M059J (cell line): ENCODE measurements around the gene HYAL2. TPM values are rescaled to one million over a fixed set of nuclear protein-coding genes. Genes with fewer than 3 reads are reported as not detected.

Source experiments
- DNase-seq: peaks from one replicate; pipeline ENCODE4 v3.0.0-alpha.2; 2012; ENCODE audit warnings: low read depth
- total RNA-seq: library from RNA; depleted of rRNA; stranded (reverse); fragments of >200 nt; shearing (Covaris generic); gene quantifications from 2 replicates; pipeline ENCODE4 v1.2.3, GENCODE V29; 2014; rRNA removed

The HYAL2 gene, protein sequence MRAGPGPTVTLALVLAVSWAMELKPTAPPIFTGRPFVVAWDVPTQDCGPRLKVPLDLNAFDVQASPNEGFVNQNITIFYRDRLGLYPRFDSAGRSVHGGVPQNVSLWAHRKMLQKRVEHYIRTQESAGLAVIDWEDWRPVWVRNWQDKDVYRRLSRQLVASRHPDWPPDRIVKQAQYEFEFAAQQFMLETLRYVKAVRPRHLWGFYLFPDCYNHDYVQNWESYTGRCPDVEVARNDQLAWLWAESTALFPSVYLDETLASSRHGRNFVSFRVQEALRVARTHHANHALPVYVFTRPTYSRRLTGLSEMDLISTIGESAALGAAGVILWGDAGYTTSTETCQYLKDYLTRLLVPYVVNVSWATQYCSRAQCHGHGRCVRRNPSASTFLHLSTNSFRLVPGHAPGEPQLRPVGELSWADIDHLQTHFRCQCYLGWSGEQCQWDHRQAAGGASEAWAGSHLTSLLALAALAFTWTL
- 48.2 and 59.5 TPM in 2 replicates for total RNA-seq

DNA sequence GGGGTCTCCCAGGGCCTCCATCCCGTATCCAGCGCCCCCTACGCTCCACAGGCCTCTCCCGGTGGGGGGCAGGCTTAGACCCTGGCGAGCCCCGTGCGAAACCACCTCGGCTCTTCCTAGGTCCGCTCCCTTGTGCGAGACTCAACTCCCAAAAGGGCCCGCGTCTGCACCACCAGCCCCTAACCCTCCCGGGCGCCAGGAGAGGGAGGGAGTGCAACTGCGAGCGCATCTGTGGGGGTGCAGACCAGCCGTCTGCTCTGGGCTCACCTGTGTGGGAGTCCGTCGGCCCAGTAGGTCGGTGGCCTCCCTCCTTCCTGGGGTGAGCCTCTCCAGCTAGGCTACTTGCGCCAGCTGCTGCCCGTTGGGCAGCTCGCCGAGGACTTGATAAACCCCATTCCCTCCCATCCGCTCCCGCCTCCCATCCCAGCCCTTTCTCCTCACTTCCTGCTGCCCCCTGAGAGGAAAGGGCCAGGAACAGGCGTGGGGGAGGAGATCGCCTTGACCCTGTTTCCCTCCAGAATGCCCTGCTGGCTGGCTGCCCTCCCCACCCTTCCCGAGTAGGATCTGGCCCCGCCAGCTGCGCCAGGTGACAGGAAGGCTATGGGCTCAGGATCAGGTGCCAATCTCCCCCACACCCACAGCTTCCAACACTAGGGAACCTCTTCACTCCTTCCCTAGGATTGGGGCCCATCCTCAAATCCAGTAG is at the start of gene HYAL2:
HYAL2 (minus strand) TSS at position 360 of the 706 bp plus-strand sequence. CDS start 2,256 bp downstream, outside the sequence.
- no peak for DNase-seq

DNA sequence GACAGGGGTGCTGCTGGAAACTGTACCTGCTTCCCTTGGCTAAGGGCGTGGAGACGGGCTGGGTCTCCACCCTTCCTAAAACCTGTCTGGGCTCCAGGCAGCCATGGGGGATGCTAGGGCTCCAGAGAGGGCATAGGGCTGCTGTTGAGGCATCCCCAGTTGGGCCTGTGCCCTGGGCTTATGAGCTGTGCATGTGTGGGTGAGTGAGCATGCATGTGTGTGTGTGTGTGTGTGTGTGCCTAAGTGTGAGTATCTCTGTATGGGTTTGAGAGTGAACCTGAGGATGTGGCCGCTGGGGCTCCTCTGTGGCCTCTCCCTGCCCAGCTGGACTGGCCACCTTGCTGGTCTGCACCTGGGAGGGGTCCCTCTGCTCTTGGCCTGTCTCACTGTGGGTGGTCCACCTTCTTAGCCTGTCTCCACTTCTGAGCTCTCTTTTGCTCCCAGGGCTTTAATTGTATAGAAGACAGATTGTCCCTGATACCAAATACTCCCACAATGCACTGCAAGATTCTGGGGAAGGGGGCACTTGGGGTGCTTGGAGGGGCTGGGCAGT is 48.7 kb upstream of the HYAL2 start:
- no peak for DNase-seq

DNA sequence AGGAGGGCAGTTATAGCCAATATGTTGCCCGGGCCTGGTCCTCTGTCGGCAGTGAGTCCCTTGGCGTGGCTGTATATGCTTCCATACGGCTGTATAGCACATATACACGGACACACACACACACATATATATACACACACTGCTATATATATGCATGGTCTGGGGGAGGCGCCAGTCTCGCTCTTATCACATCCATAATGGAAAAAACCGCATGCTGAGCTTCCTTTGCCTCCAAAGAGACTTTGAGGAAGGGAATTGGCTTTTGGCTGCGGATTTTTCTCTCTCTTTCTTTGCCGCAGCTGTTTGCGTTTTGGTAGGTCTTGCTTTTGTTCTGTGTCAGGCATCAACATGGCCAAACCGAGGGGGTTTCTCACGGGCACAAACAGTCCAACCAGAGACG is 48.0 kb upstream of the HYAL2 start:
- DNase-seq, result peak; percentile 31

DNA sequence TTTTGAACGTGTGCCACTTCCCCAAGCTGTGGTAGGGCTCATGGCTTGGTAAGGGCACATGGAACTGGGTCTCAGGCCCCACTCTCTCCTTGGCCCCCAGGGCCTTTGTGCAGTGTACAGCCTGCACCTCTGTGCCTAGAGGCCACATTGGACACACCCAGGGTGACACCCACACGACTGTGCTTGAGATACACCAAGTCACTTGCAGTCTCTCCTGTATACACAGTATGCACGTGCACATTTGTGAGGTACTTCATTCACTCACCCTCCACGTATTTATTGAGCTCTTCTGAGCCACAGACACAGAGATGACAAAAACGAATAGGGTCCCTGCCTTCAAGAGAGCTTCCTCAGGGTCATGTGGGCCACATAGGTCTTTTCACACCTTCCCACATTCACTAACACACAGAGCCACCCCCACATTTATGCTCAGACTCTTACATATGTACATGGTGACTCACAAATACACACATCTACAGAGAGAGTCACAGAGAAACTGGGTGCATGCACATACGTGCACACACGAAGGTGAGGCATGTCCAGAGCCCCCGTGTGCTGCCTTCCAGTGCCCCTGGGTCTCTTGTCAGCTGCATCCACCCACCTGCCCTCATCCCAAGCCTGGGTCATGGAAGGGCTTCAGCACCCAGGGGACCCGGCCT is 46.6 kb upstream of the HYAL2 start:
- DNase-seq, result no peak

DNA sequence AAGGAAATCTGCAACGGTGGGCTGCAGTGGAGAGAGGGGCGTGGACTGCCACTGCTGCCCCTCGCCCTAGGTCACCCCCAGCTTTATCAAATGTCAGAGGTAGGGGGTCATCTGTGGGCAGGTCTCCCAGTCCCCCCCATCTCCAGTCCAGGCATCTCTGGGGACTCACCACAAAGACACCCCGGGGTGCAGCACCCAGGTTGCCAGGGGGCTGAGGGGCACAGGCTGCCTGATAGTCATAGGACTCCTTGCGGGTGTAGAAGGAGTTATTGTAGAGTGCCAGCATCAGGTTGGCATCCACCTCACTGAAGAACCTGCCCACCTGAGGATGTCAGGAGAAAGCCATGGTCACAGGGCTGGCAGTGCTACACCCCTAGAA is 43.3 kb upstream of the HYAL2 start:
- DNase-seq, result no peak

DNA sequence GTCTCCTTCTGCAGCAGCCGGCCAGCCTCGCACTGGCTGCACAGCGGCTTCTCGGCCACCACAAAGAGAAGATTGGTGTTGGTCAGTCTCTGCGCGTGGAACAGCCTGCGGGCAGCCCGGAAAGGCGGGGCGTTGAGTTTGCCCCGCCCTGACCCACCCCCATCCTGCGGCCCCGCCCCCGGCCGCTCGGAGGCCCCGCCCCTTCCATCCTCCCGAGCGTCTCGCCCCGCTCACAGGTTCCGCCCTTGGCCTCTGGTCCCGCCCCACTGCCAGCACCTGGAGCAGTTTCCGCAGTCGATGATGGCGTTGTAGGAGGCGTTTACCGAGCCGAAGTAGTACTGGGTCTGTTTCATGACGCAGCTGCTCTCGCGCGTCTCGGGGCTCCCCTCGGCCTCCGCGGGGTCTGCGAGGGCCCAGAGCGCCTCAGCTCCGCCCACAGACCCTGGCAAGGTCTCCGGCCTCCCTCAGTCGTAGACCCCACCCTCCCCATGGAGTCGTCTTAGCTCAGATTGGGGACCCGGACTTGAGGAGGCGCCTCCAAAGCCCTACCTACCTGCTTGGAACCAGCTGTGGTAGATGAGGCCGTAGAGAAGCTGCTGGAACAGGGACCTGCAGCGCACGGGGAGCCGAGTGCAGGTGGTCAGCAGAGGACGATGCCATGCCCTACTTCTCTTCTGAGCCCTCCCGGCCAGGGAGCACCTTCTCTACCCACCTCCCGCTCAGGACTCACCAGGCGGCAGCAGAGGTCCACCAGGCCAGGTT is 42.7 kb upstream of the HYAL2 start:
- DNase-seq, result no peak

DNA sequence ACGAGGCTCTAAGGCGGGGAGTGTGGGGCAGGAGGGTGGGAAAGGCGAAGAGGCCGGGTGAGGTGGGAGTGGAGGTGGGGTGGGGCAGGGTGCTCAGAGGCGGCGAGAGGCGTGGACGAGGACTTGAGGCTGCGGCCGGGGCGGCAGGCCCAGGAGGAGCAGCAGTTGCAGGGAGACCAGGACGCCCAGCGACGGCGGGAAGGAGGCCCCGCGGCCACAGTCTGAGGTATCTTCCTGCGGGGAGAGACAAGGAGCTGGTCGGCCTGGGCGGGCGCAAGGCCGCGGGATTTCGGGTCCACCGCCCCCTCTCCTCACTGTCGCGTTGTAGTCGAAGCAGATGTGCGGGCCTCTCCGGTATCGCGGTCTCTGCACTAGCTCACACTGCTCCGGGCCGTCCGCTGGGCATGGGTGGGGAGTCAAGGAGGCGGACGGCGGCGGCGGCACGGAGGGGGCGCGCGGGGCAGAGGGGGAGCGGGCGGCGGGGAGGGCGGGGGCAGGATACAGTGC is 42.1 kb upstream of the HYAL2 start:
- DNase-seq, result no peak

DNA sequence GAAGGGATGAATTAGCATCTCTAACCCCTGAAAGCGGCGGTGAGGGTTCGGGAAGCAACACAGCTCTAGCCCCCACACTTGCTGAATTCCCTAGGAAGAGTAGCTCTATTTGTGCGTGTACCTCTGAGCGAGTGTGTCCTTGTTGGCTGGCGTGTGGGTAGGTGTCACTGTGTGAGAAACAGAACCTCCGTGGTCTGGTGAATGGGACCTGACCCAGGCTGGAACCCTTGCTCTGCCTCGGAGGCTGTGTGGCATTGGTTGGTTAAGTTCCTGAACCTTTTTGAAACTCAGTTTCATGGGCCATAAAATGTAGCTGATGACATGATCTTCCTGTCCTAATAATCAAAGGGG is 37.2 kb upstream of the HYAL2 start:
- no peak for DNase-seq

DNA sequence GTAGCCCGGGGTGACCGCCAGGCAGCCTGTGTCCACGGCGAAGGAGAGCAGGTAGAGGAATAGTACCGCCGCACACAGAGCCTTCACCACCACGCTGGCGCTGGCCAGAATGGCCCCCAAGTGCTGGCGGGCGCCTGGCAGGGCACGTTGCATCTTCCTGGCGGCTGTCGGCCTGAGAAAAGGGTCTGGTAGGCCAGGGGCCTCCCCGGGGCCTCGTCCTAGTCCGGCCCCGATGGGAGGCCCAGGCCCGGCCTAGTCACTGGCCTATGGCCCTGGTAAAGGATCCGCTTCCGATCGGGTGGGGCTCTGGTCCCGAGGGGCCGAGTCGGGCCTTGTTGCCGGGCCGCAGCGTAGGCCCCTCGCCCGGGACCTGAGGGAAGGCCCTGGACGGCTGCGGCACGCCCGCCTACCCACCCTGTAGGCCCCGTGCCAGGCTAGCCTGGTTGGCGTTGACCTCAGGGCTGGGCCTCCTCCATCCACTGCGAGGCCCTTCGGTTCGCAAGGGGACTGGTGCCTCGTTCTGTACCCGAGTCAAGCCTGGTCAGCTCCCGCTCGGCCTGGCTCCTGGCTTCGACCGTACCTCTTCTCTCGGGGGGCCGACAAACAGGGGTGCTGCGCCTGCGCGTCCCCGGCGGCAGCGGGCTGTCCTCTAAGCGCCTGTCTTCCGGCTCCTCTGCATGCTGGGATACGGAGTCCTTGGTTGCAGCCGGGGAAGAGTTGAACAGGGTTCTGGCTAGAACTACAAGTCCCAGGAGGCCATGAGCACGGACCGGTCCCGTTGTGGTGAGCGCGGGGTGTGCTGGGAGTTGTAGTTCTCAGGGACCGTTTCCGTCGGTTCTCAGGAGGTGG is 36.6 kb upstream of the HYAL2 start, which contains the start of gene TMEM115:
TMEM115 (minus strand) TSS at position 611 of the 849 bp plus-strand sequence; CDS start at position 153, 458 bp downstream.
- DNase-seq, result peak; percentile 97

DNA sequence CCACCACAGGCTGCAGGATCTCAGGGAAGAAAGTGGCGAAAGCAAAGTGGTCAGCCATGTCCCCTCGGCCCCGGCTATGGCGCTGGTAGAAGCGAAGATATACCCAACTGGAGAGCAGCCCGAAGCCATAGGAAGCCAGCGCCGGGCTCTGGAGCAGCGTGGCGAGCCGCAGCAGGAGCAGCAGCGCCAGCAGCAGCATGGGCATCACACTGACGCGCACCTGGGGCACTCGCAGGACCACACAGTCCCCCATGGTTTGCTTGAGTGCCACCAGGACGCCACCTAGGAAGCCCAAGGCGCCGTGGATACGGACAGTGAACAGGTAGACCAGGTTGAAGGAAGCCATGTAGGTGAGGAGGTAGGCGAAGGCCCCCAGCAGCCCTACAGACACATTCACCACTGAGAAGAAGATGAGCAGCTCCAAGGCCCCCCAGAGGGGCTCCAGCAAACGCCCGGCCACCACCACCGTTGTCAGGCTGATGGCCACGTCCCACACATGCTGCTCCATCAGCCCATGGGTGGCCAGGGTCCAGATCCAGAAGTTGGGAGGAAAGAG is 35.9 kb upstream of the HYAL2 start:
- no peak for DNase-seq

DNA sequence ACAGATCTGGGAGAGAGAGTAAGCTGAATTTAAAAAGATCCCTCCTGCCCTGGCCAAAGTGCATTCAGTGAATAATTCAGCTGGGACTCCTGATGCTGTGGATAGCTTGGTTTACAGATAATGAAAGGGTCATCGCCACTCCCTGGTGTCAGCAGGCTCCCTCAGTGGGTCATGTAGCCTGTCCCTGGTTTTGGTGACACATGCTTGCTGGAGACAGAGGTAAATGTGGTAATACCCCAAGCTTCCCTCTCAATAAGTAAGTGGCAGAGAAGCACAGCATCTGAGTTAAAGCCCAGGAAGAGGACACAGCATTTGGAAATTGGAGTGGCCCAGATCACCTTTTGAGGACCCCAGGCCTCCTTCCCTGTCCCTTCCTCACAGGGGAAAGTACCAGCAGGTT is 34.9 kb upstream of the HYAL2 start:
- DNase-seq, result no peak

DNA sequence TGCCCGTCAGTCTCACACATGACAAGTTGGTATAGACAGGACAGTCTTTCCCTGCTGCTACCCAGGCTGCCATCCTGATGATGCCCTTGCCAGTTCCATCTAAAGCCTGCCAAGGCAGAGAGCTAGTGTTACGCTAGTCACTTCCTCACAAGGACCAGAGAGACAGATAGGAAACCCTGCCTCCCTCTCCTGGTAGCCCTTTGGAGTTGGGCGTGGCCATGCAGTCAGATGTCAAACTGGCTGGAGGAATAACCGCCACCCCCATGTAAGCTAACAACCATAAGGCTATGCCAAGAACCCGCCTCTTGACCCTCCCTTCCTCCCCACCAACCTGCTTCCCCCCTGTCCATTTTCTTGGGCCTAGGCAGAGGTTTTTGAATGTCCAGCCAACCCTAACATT is 34.0 kb upstream of the HYAL2 start:
- DNase-seq, result peak; percentile 39

DNA sequence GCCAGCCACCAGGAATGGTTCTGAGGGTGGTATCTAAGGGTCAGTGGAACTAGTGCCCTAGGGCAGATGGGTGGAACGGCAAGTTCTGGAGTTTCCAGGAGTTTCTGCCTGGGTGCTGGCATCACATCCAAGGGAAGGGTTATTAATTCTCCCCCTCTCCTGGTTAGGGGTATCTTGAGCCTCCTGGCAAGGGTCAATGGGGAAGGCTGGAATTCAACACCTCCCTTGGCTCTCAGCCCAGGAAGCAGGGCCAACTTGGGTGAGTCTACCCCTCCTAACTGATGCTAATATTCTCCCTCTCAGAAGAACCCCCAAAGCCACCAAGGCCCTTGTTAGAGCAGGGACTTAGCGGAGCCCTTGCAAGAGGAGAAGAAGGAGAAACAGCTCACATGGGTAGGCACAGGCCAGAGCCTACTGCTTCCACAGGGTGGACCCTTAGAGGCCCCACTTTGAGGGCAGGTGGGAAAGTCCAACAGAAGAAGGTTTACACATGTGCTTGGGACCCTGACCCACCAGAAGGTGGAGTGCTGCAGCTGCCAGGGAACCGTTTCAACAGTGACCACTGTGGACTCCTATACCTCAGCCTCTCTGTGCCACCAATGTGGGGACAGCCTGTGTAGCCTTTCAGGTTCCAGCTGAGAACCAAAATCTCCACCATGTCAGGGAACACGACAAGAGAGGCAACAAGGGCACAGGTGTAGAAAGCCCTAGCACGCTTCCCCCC is 33.4 kb upstream of the HYAL2 start:
- no peak for DNase-seq

DNA sequence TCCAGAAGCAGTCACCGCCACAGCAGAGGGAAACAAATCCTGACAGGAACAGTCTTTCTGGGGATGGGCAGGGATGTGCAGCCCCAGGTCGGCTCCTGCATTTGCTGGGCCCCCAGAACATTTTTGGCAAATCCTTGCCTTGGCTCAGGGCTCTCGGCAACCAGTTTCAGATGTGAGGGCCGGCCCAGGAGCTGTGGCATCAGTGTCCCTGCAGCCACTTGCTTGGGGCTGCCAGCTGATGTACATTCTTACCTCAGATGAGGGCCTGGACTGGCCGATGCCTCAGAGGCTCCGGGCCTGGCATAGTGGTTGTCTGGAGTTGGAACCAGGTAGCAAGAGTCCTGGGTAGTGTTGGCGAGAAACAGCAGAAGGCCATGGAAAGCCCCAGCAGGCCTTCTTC is 32.3 kb upstream of the HYAL2 start:
- DNase-seq, result no peak

DNA sequence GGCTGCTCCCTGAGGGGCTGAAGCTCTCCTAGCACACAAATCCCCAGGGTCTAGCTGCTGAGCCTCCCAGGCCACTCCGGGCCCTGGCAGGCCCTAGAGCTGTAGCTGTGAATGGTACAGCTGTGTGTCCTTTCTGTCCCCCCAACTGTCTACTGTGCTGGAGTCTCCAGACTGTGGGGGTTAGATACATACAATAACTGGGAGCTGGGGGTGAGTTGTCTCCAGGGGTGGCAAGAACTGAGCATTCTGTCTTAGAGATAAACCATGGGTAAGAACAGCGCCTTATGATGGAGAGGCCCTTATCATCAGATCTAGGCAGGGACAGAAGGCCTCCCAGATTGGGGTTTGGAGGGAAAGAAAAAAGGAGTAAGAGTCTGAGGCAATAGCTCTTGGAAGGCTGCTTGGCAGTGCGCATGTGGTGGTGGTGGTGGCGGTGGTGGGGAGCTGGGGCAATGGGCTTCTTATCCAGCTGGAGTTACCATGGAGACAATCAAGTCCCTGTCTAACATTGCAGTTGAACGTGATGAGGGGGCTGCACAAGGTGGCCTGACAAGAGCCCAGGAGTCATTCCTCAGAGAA is 31.7 kb upstream of the HYAL2 start:
- DNase-seq, result no peak

DNA sequence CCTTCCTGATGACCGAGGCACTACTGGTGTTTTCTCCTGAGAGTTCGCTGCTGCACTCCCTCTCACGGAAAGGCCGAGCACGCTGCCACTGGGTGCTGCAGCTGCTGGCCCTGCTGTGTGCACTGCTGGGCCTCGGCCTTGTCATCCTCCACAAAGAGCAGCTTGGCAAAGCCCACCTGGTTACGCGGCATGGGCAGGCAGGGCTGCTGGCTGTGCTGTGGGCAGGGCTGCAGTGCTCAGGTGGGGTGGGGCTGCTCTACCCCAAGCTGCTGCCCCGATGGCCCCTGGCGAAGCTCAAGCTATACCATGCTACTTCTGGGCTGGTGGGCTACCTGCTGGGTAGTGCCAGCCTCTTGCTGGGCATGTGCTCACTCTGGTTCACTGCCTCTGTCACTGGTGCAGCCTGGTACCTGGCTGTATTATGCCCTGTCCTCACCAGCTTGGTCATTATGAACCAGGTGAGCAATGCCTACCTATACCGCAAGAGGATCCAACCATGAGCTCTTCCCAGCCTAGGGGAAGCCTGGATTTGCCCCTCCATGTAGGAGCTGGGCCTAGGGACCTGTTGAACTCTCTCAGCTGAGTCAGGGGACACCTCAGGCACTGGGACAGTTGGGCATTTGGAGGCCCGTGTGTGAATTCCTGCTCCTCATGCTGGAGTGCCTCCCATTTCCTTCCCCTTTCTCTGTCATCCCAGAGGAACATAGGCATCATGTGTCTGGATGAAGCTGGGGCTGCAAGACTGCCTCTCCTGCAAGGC is 30.9 kb upstream of the HYAL2 start:
- DNase-seq, result no peak

DNA sequence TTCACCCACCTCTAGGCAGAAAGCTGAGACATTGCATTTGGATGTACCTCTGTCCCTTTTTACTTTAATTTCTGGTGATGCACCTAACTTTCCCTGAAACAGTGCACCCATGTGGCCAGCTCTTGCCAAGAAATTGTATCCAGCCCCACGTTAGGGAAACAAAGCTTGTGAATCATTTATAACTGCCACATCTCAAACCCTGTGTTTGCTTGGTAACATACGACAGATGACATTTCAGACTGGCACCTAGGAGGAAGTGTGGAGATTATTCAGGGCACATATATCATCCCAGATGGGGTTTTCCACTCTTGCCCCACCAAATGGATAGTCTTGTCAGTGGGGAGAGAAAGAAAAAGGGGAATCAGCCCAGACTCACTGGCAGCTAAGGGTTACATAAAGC is 30.2 kb upstream of the HYAL2 start:
- peak; percentile 43 for DNase-seq

DNA sequence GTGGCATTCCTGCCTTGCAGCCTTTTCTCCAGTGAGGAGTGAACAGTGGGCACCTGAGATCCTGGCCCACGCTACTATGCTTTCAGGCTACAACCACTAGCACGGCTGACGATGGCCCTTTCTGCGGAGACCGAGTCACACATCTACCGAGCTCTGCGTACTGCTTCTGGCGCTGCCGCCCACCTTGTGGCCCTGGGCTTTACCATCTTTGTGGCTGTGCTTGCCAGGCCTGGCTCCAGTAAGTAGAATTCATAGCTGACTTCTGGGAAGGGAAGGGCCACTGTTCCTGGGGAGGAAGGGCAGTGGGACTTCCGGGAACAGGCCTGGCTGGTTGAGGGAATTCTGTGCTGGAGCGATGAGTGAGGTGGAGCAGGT is 28.8 kb upstream of the HYAL2 start:
- no peak for DNase-seq
